GM23338 (cell line): ENCODE data around the gene PSMD3. TPM values are rescaled to one million over a fixed set of nuclear protein-coding genes. Genes with fewer than 3 reads are reported as not detected.

Experiments used
- ATAC-seq: fragments of 200-7000 bp; cut with Tn5 transposase; 3 replicates; pipeline ENCODE4 v1.9.1; 2020
- DNase-seq: peaks from one replicate; pipeline ENCODE4 v3.0.0-alpha.2; 2015; ENCODE audit warnings: low spot score
- H2AFZ ChIP-seq: fragments of 200-600 bp; sonication (generic); 2 replicates; pipeline ENCODE4 v1.8.0; 2016; ENCODE audit warnings: antibody characterized with exemption, mild to moderate bottlenecking, moderate library complexity
- H3F3A ChIP-seq: fragments of 200-600 bp; sonication (generic); replicated peaks from 2 replicates; pipeline ENCODE4 v1.8.0; 2017; ENCODE audit warnings: antibody characterized with exemption, mixed run types, low read depth
- H3K27ac ChIP-seq: fragments of 200-600 bp; sonication (generic); 2 replicates; pipeline ENCODE4 v1.6.1; 2016; ENCODE audit warnings: low read depth
- H3K27me3 ChIP-seq: fragments of 200-600 bp; sonication (generic); 2 replicates; pipeline ENCODE4 v1.8.0; 2016; ENCODE audit warnings: mild to moderate bottlenecking, mixed run types, moderate library complexity; ENCODE audit not compliant: insufficient read depth
- H3K36me3 ChIP-seq: fragments of 200-600 bp; sonication (generic); 2 replicates; pipeline ENCODE4 v1.8.0; 2016; ENCODE audit warnings: mild to moderate bottlenecking; ENCODE audit not compliant: insufficient read depth
- H3K4me1 ChIP-seq: fragments of 200-600 bp; sonication (generic); 2 replicates; pipeline ENCODE4 v1.8.0; 2016; ENCODE audit warnings: mild to moderate bottlenecking, moderate library complexity; ENCODE audit not compliant: insufficient read depth
- H3K4me2 ChIP-seq: fragments of 200-600 bp; sonication (generic); 2 replicates; pipeline ENCODE4 v1.7.1; 2017; ENCODE audit warnings: mixed run types
- H3K4me3 ChIP-seq: fragments of 200-600 bp; sonication (generic); 2 replicates; pipeline ENCODE4 v1.6.1; 2016; ENCODE audit warnings: mixed run types
- H3K79me2 ChIP-seq: fragments of 200-600 bp; sonication (generic); replicated peaks from 2 replicates; pipeline ENCODE4 v1.8.0; 2017; ENCODE audit warnings: mild to moderate bottlenecking; ENCODE audit not compliant: insufficient read depth
- H3K9me2 ChIP-seq: fragments of 200-600 bp; sonication (generic); 2 replicates; pipeline ENCODE4 v1.8.0; 2017; ENCODE audit not compliant: insufficient read depth
- H4K20me1 ChIP-seq: fragments of 200-600 bp; sonication (generic); replicated peaks from 2 replicates; pipeline ENCODE4 v1.8.0; 2017; ENCODE audit warnings: mild to moderate bottlenecking; ENCODE audit not compliant: insufficient read depth
- H3K27ac Mint-ChIP-seq: 2 replicates; pipeline ENCODE4 v1.8.0; 2020; ENCODE audit warnings: inconsistent platforms, mild to moderate bottlenecking, moderate library complexity, mixed read lengths
- H3K27me3 Mint-ChIP-seq: 3 replicates; pipeline ENCODE4 v1.8.0; 2022; ENCODE audit warnings: low read depth, mild to moderate bottlenecking, moderate library complexity, mixed read lengths, inconsistent platforms; ENCODE audit not compliant: insufficient read depth, poor library complexity
- H3K36me3 Mint-ChIP-seq: 3 replicates; pipeline ENCODE4 v1.8.0; 2021; ENCODE audit warnings: low read depth, mild to moderate bottlenecking, inconsistent platforms, moderate library complexity, mixed read lengths
- H3K4me1 Mint-ChIP-seq: 3 replicates; pipeline ENCODE4 v1.8.0; 2020; ENCODE audit warnings: mild to moderate bottlenecking, inconsistent platforms, mixed read lengths
- H3K4me3 Mint-ChIP-seq: 3 replicates; pipeline ENCODE4 v1.8.0; 2021; ENCODE audit warnings: moderate library complexity, mild to moderate bottlenecking, inconsistent platforms, mixed read lengths
- H3K9me3 Mint-ChIP-seq: 3 replicates; pipeline ENCODE4 v1.8.0; 2020; ENCODE audit warnings: moderate library complexity, mild to moderate bottlenecking, inconsistent platforms, mixed read lengths
- CTCF ChIP-seq, 2 experiments: fragments of 200-600 bp in 1 of 2; sonication (generic) in 1 of 2; conservative IDR thresholded peaks; 2 replicates each; pipeline versions ENCODE4 v1.5.1 to v1.6.1; 2016 to 2017; ENCODE audit warnings: antibody characterized with exemption in 2 of 2, low read depth in 2 of 2, mild to moderate bottlenecking in 2 of 2, moderate library complexity in 1 of 2
- EZH2 ChIP-seq: fragments of 200-600 bp; sonication (generic); IDR thresholded peaks from one replicate; pipeline ENCODE4 v1.8.0; 2017; ENCODE audit warnings: antibody characterized with exemption, mild to moderate bottlenecking, low read depth; ENCODE audit not compliant: unreplicated experiment
- EZH2phosphoT487 ChIP-seq: fragments of 200-600 bp; sonication (generic); IDR thresholded peaks from one replicate; pipeline ENCODE4 v1.8.1; 2018; ENCODE audit warnings: antibody characterized with exemption; ENCODE audit not compliant: unreplicated experiment
- NANOG ChIP-seq: IDR thresholded peaks from 2 replicates; pipeline ENCODE4 v1.6.1; 2016; ENCODE audit warnings: antibody characterized with exemption, borderline replicate concordance
- REST ChIP-seq: IDR thresholded peaks from one replicate; pipeline ENCODE4 v1.6.1; 2018; ENCODE audit warnings: antibody characterized with exemption; ENCODE audit not compliant: unreplicated experiment
- ZNF114 ChIP-seq: fragments of 250-450 bp; sonication (Bioruptor Pico); IDR thresholded peaks from 2 replicates; pipeline ENCODE4 v1.5.0; 2020; ENCODE audit warnings: mild to moderate bottlenecking, moderate library complexity
- ZNF331 ChIP-seq: fragments of 250-450 bp; sonication (Bioruptor Pico); IDR thresholded peaks from 2 replicates; pipeline ENCODE4 v1.5.0; 2020; ENCODE audit warnings: low read depth, mild to moderate bottlenecking, moderate library complexity
- polyA plus RNA-seq: library from polyadenylated mRNA; unstranded; fragments of >200 nt; fragmentation: Nextera tagmentation; extraction: Ambion mirVana; gene quantifications from 2 replicates; pipeline ENCODE4 v1.2.1, GENCODE V29; 2016
- total RNA-seq: library from RNA; depleted of rRNA; stranded (reverse); fragments of >200 nt; shearing (Covaris generic); gene quantifications from 2 replicates; pipeline ENCODE4 v1.2.3, GENCODE V29; 2014

PSMD3 gene
- total and polyA plus RNA-seq, 2 experiments from 2014 or later: 112 to 217 TPM

GRCh38 chr17:39962642-39963220 is 17.9 kb upstream of the PSMD3 start, which contains the start of gene GSDMA (continued):
- TF ChIP-seq CTCF (conservative IDR thresholded peaks at IDR 0.05; ENCODE audit: low read depth in 2 of 2): no peak
- no peak for TF ChIP-seq EZH2
- no peak for TF ChIP-seq NANOG
- TF ChIP-seq REST: no peak
- no peak for TF ChIP-seq ZNF331 (CRISPR knock-in tag)
- TF ChIP-seq EZH2phosphoT487: no peak

GRCh38 chr17:39963829-39964228 is 16.8 kb upstream of the PSMD3 start:
- Histone ChIP-seq H4K20me1 (no peaks in the 10 kb centered on the region), H3K79me2 (no peaks in the 10 kb centered on the region), H3K4me1 (no peaks in the 10 kb centered on the region), H3K9me2 (no peaks in the 10 kb centered on the region), H3K4me2 (no peak overlapping the region), H3K27me3 (no peaks in the 10 kb centered on the region), H2AFZ (no peak overlapping the region; the same call in 1 of the 2 replicates), H3F3A (no peaks in the 10 kb centered on the region), H3K27ac (no peak overlapping the region), H3K4me3 (no peak overlapping the region), H3K36me3 (no peaks in the 10 kb centered on the region)
- peaks cover 7% of the 10 kb centered on the region; the same call in 2 of the 3 replicates for H3K4me1 Mint-ChIP-seq
- peaks cover 17% of the 10 kb centered on the region for H3K27me3 Mint-ChIP-seq
- H3K9me3 Mint-ChIP-seq: no peaks in the 10 kb centered on the region
- DNase-seq (no peak), ATAC-seq (no peak)
- H3K27ac Mint-ChIP-seq: no peak overlapping the region
- no peaks in the 10 kb centered on the region for H3K36me3 Mint-ChIP-seq
- no peak overlapping the region for H3K4me3 Mint-ChIP-seq
- no peak for TF ChIP-seq ZNF114
